GM21367 (cell line): Measurements from ENCODE around the gene NR2F2.

Experiments
- ATAC-seq: cut with Tn5 transposase; IDR thresholded peaks from one replicate; pipeline ENCODE4 v1.9.1; 2021; ENCODE audit not compliant: unreplicated experiment

Gene NR2F2

GRCh38 chr15:96316953-96317629 is 13.4 kb upstream of the NR2F2 start:
- no peak for ATAC-seq

- no peak for ATAC-seq
Observed at GRCh38 chr15:96320107-96320506, 10.4 kb upstream of the NR2F2 start.

GRCh38 chr15:96320703-96321638 is 9.5 kb upstream of the NR2F2 start:
- no peak for ATAC-seq

GRCh38 chr15:96321639-96322535 is 8.6 kb upstream of the NR2F2 start:
- no peak for ATAC-seq

- ATAC-seq, result no peak
Observed at GRCh38 chr15:96322536-96323318, 7.8 kb upstream of the NR2F2 start.

GRCh38 chr15:96323319-96324145 is 7.0 kb upstream of the NR2F2 start:
- no peak for ATAC-seq

- no peak for ATAC-seq
Observed at GRCh38 chr15:96324192-96324895, 6.2 kb upstream of the NR2F2 start.

GRCh38 chr15:96324940-96325540 is 5.5 kb upstream of the NR2F2 start:
- ATAC-seq, result no peak

GRCh38 chr15:96325541-96326327 is 4.8 kb upstream of the NR2F2 start:
- no peak for ATAC-seq

GRCh38 chr15:96326328-96327154 is 4.0 kb upstream of the NR2F2 start:
- ATAC-seq, result no peak

- ATAC-seq, result no peak
Observed at GRCh38 chr15:96327155-96327741, 3.3 kb upstream of the NR2F2 start.

GRCh38 chr15:96328181-96328876 is 2.2 kb upstream of the NR2F2 start:
- ATAC-seq, result no peak

- no peak for ATAC-seq
Observed at GRCh38 chr15:96328877-96329195, 1.7 kb upstream of the NR2F2 start.

GRCh38 chr15:96329403-96329981 is 1.0 kb upstream of the NR2F2 start:
- no peak for ATAC-seq

GRCh38 chr15:96330064-96330449 is 443 bp upstream of the NR2F2 start:
- no peak for ATAC-seq
